ENCODE data around the gene MYPOP.

- TF ChIP-seq CTCF (IDR thresholded peaks at IDR 0.05; ENCODE audit: low read depth, low read length) (peak; percentile 62), POLR2A (IDR thresholded peaks at IDR 0.05; ENCODE audit: extremely low read depth, insufficient read length) (no peak), MYC (IDR thresholded peaks at IDR 0.05; ENCODE audit: low read depth, low read length) (no peak), MAX (IDR thresholded peaks at IDR 0.05; ENCODE audit: low read depth, low read length) (no peak)
Observed at GRCh38 chr19:45922281-45922680, 19.9 kb upstream of the MYPOP start.

All from NB4 (cell line).